ENCODE results near the gene CD47. TPM values are rescaled to one million over a fixed set of nuclear protein-coding genes. Genes with fewer than 3 reads are reported as not detected.

Gene CD47
- total RNA-seq, 4 donors from 2014 or later, result 146 to 167 (median 160) TPM

DNA sequence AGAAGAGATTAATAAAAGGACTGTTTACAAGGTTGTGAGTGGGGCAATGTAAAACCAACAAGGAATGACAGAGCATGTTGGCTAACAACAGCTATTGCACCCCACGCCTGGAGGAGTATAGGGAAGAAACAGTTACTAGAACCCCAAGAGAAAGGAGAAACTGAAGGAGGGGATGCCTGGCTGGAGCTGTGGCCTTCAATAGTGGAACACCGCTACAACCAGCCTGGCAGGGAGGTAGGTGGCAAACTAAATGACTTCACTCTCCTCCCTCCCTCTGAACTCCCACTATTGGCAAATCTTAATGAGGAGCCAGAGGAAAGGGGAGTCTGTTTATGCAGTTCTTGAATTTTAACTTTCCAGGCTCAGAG lies 7.2 kb upstream of the CD47 start:
- no peak for TF ChIP-seq POLR2A (IDR thresholded peaks at IDR 0.05)
- TF ChIP-seq, protein P1, sequence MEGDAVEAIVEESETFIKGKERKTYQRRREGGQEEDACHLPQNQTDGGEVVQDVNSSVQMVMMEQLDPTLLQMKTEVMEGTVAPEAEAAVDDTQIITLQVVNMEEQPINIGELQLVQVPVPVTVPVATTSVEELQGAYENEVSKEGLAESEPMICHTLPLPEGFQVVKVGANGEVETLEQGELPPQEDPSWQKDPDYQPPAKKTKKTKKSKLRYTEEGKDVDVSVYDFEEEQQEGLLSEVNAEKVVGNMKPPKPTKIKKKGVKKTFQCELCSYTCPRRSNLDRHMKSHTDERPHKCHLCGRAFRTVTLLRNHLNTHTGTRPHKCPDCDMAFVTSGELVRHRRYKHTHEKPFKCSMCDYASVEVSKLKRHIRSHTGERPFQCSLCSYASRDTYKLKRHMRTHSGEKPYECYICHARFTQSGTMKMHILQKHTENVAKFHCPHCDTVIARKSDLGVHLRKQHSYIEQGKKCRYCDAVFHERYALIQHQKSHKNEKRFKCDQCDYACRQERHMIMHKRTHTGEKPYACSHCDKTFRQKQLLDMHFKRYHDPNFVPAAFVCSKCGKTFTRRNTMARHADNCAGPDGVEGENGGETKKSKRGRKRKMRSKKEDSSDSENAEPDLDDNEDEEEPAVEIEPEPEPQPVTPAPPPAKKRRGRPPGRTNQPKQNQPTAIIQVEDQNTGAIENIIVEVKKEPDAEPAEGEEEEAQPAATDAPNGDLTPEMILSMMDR (IDR thresholded peaks at IDR 0.05), result no peak
- no peak overlapping the region for H3K4me3 ChIP-seq (replicated peaks in 1 of 3)
- 89 to 92% methylated on average over 2 of the region's 2 CpGs for WGBS, 2 donors
- peak overlapping the region in 2 of 3 donors; percentile 80 to 84 for H3K27ac ChIP-seq
- H3K9me3 ChIP-seq, result no peaks in the 10 kb centered on the region
- DNase-seq, result peak in 1 of 2 donors; percentile 16
- H3K4me1 ChIP-seq, result peaks cover 25% of the 10 kb centered on the region in 2 donors
- no peaks in the 10 kb centered on the region for H3K36me3 ChIP-seq
- intact Hi-C loops (cut with DNase I), result no loop called here
- H3K27me3 ChIP-seq, result no peaks in the 10 kb centered on the region

DNA sequence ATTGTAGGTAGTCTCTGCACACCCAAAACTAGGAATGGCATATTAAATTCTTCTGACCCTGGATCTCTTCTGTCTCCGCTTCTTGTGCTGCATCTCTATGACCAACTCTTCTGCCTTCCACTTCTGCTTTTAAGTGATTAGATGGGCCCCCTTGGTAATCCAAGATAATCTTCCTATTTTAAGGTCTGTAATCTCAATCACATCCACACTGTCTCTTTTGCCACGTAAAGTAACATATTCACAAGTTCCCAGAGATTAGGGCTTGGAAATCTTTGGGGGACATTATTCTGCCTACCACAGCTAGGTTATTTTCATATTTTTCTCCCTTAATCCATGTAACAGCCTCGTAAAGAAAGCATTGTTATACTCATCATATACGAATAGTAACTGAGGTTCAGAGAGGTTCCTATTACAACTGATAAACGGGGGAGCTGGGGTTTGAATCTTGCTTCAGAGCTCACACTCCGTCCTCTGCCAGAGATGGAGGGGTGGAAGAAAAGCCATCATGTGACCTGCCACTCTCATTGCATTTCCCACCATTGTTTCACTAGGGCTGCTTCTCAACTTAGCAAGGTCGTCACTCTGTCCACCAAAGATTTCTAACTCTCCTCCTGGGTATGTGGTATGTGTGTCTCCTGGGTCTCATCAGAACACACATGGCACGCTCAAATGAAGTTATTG lies 6.6 kb upstream of the CD47 start:
- no peaks in the 10 kb centered on the region for H3K27me3 ChIP-seq
- no peaks in the 10 kb centered on the region for H3K36me3 ChIP-seq
- TF ChIP-seq POLR2A (IDR thresholded peaks at IDR 0.05), result no peak
- TF ChIP-seq, protein P1 (IDR thresholded peaks at IDR 0.05), result no peak
- H3K27ac ChIP-seq, result peak overlapping the region in 1 of 3 donors; percentile 84
- 94% methylated on average over 8 of the region's 8 CpGs for WGBS, 2 donors
- no peaks in the 10 kb centered on the region for H3K9me3 ChIP-seq
- no peak for DNase-seq
- H3K4me1 ChIP-seq, result peaks cover 25% of the 10 kb centered on the region in 2 donors
- intact Hi-C loops (cut with DNase I), result no loop called here
- H3K4me3 ChIP-seq (replicated peaks in 1 of 3), result no peak overlapping the region

DNA sequence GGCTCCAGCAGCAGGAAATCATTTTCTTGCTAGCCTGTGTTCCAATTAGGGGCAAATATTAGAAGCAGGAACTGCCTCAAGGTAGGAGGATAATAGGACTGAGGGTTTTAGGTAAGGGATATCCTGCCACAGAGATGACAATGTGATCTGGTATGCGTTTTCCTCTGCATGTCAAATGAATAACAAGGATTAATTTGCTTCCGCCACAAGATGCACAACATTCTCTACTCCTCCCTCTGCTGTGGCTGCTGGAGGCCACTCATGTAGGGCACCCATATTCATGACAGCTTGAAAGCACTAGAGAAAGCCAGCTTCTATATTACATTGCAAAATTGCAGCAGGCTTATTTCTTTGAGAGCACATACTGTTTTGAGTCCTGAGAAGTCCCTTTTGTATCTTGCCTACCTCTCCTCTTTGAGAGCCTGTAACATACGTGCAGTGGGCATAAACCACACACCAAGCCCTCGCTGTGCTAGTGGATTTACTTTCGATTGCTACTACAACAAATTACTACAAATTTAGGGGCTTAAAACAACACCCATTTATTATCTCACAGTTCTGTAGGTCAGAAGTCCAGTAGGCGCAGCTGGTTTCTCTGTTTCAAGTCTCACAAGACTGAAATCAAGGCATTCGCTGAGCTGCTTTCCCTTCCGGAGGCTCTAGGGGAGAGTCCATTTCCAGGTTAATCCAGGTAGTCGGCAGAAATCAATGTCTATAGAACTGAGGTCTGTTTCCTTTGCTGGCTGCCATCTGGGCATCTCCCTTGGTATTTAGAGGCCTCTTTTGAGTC lies 5.9 kb upstream of the CD47 start:
- peaks cover 26 to 28% of the 10 kb centered on the region in 2 donors for H3K4me1 ChIP-seq
- no peak for DNase-seq
- H3K4me3 ChIP-seq (replicated peaks in 1 of 3), result no peak overlapping the region
- no peaks in the 10 kb centered on the region for H3K27me3 ChIP-seq
- H3K27ac ChIP-seq, result no peak overlapping the region
- no peaks in the 10 kb centered on the region for H3K9me3 ChIP-seq
- intact Hi-C loops (cut with DNase I), result no loop called here
- 89 to 95% methylated on average over 9 of the region's 9 CpGs for WGBS, 2 donors
- no peaks in the 10 kb centered on the region for H3K36me3 ChIP-seq
- TF ChIP-seq, protein P1 (IDR thresholded peaks at IDR 0.05), result no peak
- no peak for TF ChIP-seq POLR2A (IDR thresholded peaks at IDR 0.05)

DNA sequence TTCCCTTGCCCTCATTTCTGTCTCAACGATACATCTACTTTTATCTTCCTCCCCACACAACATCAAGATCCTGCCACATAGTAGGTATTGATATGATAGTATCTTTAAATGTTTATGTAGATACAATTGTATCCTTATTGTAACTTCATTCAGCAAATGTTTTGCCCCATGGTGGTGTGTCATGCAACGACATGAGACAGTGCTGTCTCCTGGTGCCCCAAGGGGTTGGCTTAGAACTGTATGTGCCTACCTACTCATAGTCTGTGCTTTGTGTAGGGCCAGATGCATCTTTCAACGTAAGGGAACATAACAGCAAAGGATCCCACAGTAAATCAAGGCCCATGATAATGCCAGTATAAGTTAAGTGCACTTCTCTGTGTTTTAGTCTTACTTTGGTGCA lies 2.8 kb upstream of the CD47 start:
- Histone ChIP-seq H3K27me3 (no peaks in the 10 kb centered on the region), H3K4me3 (replicated peaks in 1 of 3) (no peak overlapping the region), H3K9me3 (no peaks in the 10 kb centered on the region), H3K36me3 (no peaks in the 10 kb centered on the region), H3K4me1 (peaks cover 15 to 25% of the 10 kb centered on the region in 2 donors), H3K27ac (no peak overlapping the region)
- TF ChIP-seq POLR2A (IDR thresholded peaks at IDR 0.05), result no peak
- TF ChIP-seq, protein P1 (IDR thresholded peaks at IDR 0.05), result no peak
- no peak for DNase-seq
- intact Hi-C loops (cut with DNase I), result no loop called here
- WGBS, 2 donors, result 87 to 94% methylated on average over 3 of the region's 3 CpGs

DNA sequence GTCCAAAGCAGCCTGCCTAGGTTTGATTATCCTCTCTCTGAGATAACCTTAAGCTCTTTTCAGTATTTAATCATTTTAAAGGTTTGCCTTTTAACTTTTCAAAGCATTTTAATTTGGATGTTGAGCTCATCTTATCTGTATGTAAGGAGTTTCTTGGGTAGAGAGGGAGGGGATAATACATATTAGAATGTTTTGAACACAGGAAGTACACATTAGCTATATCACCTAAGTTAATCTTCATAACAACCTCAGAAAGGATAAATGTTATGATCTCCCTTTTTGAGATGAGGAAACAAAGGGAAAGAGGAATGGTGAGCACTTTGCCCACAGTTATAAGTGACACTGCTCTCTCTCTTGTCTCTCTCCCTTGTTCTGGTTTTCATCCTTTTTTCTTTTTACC lies 2.2 kb upstream of the CD47 start:
- intact Hi-C loops (cut with DNase I), result no loop called here
- no peak overlapping the region for H3K27ac ChIP-seq

More for the DNA sequence above, 2.2 kb upstream of the CD47 start:
- Histone ChIP-seq H3K36me3 (no peaks in the 10 kb centered on the region), H3K27me3 (no peaks in the 10 kb centered on the region), H3K9me3 (no peaks in the 10 kb centered on the region), H3K4me1 (peaks cover 15 to 27% of the 10 kb centered on the region in 2 donors), H3K4me3 (replicated peaks in 1 of 3) (no peak overlapping the region)
- no peak for TF ChIP-seq POLR2A (IDR thresholded peaks at IDR 0.05)
- TF ChIP-seq, protein P1 (IDR thresholded peaks at IDR 0.05), result no peak
- DNase-seq, result no peak
